GM21360 (cell line): ENCODE data around the gene IL17RD.

Source experiments
- ATAC-seq: cut with Tn5 transposase; IDR thresholded peaks from one replicate; pipeline ENCODE4 v1.9.1; 2021; ENCODE audit warnings: mild to moderate bottlenecking, moderate library complexity; ENCODE audit not compliant: unreplicated experiment

The IL17RD gene

DNA sequence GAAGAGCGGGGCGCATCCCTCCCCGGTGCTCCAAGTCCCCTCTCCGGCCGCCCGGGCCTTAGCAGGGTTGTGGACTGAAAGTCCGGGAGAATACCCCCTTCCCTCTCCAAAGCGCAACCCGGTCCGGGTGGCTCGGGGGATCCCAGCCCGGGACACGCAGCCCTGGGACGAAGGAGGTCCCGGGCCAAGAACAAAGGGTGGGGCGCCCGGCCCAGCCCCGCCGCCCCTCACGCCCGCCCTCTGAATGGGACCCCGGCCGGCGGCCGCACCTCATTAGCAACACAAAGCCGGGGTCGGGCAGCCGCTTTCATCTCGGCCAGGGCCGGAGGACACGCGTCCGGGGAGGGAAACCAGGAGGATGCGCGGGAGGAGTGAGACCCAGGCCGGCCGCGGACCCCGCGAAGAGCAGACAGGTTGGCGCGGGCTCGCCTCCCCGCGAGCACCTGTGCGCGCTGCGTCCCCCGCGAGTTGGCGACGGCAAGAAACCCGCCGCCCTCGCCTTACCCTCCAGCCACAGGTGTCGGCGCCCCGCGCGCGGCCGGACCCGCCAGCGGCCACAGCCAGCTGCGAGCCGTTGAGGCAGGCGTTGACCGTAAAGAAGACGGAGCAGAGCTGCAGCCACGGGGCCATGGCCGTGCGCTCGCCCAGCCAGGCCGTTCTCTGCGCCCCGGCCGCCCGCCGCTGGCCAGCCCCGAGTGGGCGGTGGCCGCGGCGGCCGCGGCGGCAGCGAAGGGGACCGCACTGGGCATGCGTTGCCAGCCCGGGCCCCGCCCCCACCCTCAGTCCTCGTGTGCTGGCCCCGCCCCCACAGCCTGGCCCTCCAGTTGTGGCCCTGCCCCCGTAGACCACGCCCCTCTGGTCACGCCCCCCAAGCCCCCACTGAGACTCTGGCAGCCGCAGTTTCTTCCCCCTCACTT lies at the start of gene IL17RD:
Gene IL17RD, minus strand, starts transcription at position 697 of the 917 bp plus-strand sequence. Its CDS starts 67 bp downstream, at position 630.
- peak; percentile 50 for ATAC-seq

DNA sequence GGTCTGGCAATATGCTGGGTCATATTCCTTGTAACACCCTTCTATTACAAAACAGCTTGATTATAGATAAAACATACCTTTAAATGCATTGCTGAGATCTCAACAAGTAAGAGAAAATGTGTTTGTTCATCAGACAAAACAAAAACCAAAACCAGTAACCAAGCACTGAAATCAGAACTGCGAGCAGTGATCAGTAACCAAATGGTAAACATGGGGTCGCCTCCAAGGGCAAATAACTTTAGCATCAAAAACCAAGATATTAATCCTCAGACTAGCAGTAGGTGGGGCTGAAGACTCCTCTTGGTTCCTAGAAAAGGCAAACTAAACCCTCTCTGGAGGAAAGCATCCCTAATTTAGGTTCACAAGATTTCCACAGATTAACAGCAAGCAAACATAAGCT lies 41.3 kb upstream of the IL17RD start:
- ATAC-seq = no peak

DNA sequence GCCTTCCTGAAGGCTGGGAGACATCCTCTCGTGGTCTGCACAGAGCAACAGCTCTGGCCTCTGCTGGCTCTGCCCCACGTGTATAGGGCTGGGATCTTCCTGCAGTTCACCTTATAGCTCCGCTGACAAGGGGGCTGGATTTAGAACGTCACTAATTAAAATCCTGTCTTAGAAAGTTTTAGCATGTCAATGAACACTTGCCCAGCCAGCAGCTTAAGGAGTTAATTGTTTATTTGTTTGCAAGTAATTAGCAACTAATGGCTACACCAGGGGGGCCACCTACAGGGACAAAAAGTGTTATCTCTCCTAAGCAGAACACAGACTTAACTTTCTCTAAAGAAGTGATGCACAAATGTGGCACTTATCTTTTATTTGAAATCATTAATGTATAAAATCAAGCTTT lies 34.7 kb upstream of the IL17RD start, which contains the start of gene HESX1:
Gene HESX1, minus strand, starts transcription at position 84 of the 403 bp plus-strand sequence. Its CDS starts 60 bp downstream, at position 24.
- no peak for ATAC-seq

DNA sequence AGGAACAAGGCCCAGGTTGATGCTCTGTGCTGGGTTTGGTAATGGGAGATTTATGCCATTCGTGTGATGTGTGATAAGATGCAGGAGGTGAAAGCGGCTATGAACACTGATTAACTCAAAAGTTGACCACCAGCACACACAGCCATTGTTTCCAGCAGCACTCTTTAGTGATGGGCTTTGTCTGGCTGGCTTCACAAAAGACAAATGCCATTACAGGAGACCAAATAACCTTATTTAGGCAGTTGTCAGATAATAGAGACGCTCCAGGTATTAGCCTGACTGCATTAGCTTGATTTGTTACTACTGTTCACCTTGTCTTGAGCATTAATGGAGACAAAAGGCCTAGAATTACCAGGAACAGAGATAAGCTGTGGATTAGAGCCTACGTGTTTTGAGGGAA lies 29.5 kb upstream of the IL17RD start:
- ATAC-seq = no peak

DNA sequence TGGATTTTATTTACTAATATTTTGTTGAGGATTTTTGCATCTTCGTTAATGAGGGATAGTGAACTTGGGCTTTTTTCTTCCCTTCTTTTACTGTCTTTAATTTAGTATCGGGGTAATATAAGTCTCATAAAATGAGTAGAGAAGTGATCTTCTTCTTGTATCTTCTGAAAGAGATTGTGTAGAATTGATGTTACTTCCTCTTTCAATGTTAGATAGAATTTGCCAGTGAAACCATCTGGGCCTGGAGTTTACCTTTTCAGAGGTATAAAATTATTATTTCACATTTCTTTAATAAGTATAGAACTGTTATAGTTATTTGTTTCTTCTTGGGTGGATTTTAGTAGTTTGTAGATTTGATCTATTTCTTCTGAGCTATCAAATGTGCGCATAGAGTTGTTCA lies 26.9 kb upstream of the IL17RD start:
- ATAC-seq = no peak

DNA sequence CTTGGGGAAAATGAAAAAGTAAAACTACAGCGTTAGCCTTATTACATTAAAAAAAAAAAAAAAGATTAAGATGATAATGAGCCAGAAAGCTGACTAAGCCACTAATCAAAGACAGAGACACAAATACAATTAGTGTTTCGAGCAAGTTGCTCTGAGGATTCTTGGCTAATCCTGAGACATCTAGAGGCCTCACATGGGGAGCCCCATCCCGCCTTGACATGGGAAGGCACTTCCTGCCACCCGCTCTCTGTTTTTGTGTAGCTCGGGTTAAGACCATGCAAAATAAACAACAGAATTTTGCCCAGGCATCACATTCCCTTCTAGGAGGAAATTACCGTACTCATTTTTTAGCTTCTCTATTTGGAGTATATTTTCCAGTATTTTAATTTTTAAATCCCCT lies 19.4 kb upstream of the IL17RD start:
- ATAC-seq = no peak

DNA sequence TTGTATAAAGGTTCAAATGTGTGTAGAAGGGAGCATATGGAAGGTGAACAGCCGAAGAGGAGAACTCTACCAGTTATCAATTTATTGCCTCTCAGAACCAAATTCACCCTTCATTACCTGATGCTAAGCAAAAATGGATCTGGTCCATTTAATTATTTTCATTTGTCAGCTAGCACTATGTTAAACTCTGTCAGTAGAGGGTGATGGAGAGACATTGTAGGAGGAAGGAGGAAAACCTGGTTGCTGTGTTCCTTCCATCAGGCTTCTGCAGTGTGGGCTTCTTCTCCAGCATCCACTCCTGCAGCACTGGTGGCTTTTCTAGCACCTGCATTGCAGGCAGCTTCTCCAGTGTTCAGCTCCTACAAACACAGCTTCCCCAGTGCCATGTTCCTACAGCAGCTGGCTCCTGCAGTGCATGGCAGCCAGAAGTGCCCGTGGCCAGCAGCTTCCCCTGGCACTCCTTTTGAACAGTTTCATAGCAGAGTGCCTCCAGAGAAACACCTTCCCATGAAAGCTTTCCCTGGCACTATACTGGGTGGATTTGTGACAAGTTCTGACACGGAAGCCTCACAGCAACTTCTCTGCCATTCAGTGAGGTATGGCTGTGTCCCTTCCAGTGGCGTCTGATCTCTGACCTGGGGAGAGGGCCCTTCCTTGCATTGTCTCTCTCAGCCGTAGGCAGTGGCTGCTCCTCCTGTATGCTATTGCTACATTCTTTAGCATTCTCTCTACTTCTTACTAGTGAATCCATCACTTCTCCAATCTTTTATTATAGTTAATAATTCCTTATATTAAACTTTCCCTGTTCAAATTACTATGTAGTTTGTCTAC lies 14.6 kb upstream of the IL17RD start:
- no peak for ATAC-seq

DNA sequence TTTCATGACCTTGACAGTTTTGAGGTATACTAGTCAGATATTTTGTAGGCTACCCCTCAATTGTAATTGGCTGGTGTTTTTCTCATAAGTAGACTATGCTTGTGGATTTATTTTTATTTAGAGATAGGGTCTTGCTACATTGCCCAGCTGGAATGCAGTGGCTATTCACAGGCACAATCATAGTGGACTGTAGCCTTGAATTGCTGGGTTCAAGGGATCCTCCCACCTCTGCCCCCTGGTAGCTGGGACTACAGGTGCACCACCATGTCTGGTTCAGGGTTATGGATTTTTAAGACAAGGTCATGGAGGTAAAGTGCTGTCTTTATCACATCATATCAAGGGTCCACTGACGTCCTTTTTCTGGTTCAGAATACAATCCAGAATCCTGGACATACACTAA lies 10.9 kb upstream of the IL17RD start:
- no peak for ATAC-seq

DNA sequence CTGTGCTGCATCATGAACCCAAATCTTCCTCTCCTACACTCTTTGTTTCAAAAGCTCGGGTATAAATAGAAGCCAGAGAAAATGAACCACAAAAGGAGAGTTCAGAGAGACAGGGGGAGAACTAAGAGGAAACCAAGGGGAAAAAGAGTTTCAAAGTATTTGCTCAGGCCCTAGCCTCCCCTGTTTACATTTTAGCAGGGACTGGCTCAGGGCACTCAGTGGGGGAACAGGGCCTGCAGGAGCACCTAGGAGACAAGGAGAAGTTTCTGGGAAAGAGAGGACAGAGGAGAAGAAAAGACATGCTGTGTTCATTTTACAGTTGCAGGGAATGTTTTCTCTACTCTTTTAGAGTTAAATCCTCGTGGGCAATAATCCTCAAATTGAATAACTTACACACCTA lies 8.5 kb upstream of the IL17RD start:
- no peak for ATAC-seq

DNA sequence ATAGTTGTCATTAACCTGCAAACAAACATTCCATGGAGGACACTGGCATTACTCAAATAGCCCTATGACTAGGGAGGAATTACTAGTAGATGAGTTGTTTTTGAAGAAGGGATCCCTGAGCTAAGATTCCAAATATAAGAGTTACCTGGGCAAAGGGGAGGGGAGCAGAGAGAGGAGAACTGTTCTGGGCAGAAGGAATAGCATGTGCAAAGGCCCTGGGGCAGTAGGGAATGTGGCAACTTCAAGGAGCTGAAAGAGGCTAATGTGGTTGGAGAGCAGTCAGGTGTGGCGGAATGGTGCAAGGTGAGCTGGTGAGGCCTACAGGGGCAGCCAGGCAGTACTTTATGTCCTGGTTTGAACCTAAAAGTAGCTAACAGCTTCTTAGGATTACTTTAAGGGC lies 5.8 kb upstream of the IL17RD start:
- no peak for ATAC-seq

DNA sequence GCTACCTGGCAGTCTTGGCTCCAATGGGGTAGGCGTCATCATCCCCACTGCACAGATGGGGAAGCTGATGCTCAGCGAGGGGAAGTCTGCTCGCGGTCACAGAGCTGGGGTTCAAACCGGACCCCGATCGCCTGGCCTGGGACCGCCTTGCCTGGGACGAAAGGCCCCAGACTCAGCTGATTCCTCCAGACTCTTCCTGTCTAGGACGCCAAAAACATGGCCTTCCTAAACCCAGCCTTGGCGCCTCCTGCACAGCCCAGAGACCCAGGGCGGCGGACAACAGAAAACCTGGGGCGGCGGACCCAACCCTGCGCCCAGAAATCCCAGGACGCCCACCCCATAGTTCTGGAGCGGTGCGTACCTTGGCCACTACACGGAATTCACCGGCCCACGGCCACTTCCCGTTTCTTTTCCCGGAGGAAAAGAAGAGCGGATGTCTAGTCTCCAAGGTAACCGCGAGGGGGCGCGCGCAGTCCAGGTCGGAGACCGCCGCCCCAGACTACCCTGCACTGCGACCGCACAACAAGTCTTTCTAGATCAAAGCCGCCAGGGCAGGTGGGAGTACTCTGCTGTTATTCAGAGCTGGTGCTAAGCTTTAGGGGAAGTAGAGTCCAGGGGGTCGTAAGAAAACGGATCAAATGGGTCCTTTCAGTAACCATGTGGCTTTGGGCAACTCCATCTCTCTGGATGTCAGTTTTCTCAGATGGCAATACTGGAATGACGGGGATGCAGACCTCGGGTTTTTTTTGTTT lies 4.9 kb upstream of the IL17RD start:
- ATAC-seq = peak; percentile 61

DNA sequence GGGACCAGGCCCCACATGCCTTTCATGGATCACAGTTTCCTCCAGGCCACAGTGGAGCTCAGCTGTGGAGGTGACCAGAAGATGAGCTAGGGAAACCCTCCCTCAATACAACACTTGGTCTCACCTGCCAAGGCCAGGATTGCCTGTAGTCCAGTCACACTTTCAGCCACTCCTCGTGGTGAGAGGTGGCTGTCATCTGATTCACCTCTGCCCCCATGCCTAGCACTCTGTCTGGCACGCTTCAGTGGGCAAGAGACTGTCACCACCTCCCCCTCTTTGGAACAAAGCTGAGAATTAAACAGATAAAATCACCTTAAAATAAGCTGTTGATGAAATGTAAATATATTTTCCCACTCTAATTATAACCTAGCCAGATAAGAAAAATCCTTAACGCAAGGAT lies 4.0 kb upstream of the IL17RD start:
- ATAC-seq = no peak

DNA sequence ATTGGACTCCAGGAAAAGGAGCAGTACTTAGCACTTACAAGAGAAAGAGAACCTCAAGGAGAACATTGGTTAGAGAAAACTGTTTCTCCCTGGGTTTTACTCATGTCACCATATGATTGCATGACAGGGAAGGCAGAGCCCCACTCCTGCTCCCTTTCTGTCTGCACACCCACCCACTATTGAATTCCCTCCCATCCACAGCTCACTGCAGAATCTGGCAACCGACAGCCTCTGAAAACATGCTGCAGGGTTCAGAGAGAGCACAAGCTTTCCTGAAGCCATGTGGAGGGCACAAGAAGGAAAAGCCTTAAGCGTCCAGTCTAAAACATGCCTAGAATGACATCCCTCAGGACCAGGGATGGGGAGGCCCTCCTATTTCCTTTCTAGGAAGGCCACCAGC lies 3.0 kb upstream of the IL17RD start:
- no peak for ATAC-seq

DNA sequence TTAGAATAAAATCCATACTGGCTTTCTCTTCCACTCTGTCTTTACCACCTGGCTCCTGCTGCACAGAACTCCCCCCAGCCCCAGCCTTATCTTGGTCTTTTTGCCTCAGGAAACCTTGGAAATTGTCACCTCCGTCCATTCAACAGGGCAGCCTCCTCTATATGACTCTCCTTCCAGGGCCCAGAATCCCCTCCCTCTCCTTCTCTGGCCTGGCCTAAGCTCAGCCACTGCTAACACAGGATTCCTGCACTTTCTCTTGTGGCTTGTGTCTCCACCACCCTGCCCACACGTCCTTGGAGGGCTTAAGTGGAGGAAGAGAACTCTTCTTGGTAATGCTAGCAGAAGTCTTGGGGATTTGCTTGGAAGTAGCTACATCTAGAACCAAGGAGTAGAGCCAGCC lies 1.5 kb upstream of the IL17RD start:
- ATAC-seq = no peak

DNA sequence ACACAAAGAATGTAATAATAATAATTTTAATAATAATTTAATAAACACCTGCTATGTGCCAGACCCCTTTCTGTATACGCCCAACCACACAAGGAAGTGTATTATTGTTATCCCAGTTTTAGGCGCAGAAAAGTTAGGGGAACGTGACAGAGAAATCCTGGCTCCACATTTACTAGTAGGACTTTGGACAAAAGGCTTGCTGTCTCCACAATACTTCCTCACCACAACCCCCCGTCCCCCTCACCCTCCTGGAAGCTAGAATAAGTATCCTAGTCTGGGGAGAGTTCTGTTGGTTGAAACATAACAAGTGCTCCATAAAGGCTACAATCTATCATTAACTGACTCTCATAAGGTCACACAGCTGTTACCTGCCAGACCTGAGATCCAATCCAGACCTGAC lies 488 bp upstream of the IL17RD start:
- no peak for ATAC-seq

DNA sequence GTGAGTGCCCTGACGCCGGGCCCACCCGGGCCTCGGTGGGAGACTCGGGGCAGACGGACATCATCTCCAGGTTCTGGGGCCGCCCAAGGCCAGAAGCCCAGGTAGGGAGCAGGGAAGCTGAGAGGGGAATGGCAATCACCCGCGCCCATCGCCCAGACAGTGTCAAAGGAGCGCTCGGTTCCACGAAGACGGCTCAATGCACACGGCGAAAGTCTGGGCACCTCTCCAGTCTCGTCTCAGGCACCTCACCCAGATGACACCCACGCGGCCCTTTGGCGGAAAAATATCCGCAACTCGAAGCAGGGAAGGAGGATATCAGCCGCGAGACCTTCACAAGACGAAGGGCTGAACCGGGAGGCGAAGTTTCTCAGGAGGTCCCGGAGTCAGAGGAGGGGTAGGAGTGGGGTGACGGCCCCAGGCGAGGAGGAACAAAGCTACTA lies 916 bp downstream of the IL17RD start:
- ATAC-seq = no peak

DNA sequence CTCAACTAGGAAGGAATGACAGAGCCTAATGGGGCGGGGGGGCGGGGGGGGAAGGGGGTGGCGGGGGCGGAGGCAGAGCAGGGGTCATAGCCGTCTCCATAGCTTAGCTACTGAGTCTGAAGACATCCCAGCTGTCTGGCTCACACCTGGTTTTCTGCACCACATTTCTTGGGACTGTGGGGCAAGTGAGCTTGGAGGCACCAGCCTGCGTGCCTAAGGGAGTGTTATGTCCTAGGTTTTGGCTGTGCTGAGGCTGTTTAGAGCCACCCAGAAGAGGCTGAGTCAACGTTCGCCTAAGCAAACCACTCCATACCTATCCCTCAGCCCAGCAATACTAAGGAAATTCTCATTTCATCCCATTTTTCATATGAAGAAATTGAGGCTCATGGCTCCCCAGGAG lies 1.4 kb downstream of the IL17RD start:
- ATAC-seq = no peak

DNA sequence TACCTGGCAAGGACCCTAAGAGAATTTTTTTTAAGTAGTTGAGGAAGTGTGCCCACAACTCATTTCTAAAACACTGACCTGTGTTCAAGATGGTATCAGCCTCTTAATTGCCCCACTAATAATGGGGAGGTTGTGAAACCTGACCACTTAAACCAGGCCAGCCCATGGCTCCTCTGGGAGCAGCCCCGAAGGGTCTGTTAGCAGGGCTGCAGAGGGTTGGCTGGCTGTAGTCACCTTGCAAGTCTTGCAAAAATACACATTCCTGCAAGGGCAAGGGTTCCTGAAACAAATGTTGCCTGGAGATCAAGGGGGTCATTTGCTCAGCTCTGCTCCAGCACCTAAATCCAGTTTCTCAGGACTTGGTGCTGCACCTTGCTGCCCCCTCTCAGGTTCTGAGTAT lies 3.2 kb downstream of the IL17RD start:
- ATAC-seq = no peak

DNA sequence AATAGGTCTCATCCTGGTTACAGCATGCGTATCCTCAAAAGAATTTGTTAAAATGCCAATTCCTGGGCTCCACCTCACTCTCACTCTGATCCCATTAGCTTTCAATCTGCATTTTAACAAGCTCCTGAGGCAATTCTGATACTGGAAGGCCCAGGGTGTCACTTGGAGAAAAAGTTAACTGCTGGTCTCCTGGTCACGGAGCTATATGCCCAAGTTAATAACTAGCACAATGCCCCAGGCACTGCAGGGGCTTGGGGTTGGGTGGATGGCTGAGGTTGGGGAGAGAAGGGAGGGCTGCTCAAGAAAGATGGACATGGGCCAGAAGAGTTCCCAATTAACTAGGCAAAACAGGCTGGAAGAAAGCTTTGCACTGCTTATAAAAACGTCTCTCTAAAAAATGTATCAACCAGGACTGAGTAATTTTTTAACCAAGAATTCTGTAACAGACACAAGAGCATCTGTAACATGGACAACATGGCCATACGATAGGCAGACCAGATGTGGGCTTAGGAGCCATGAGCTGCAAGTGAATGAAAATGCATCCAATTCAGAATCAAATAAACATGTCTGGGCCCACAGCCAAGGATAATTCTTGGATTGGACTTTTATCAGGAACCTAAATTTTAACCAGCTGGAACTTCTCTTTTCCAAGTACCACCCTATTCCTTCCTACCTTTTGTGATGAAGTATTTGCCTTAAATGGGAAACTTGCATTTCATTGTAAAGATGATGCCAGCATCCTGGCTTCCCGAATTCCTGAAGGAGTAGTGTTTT lies 4.2 kb downstream of the IL17RD start:
- no peak for ATAC-seq

DNA sequence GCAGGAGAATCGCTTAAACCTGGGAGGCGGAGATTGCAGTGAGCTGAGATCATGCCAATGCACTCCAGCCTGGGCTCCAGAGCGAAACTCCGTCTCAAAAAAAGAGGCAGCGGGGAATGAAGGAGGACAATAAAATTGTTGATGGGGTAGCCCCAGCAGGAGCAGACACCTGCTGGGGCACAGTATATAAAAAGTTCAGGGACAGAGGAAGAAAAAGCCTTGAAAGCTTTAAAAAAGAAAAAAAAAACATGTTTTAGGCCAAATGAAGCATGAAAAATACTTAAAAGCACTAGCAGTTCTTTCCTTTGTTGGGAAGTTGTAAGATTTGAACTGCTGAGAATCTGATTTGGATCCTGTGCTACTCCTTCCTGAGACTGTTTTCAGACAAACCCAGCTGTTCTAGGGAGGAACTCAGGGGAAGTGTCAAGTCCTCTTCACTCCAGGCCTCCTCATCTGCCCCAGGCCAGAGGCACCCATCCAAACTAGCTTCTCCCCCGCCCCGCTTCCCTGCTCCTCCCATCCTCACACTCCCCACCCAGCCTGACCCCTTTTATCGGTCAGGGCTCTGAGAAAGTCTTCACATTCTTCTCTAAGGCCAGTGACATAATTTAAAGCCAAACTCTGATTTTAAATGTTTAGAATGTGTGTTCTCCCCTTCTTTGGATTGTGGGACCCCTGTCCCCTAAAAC lies 4.9 kb downstream of the IL17RD start:
- no peak for ATAC-seq
